Measurements from ENCODE around the gene EPAS1.

The EPAS1 gene

DNA sequence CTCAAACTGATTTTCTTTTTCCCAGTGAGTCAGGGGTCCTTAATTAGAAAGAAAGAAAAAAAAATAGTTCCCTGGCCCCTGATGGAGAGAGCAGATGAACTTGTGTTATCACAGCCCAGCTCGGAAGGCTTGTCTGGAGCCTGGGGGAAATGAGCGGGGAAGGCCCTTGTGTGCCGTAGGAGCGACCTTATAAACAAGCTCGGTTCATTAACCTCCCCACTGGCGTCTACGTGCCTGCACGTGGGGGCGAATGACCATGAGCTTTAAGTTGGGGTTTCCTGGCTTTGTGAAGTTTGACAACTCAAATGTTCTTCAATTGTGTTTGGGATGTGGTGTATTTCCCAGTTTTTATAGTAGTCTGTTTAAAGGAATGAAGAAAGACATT is 69.5 kb downstream of the EPAS1 start:
- DNase-seq = no peak

GRCh38 chr2:46367286-46367685 is 70.1 kb downstream of the EPAS1 start:
- DNase-seq = no peak

DNA sequence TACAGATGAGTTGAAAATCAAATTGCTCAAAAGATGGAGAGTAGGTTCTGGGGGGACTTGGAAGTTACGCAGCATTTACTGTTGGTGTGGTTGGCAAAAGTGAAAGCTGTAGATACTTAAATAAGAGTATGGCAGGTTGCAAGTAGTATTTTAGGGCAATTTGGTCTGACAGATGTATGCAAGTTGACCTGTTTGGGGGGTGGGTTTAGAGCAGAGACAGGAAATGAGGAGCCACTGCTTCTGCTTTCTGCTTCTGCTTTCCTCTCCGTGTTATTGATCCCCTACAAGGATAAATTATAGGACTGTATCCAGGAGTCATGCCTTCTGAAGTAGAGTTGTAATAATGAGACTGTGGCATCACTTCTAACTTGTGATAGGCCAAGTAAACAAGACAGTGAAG is 71.2 kb downstream of the EPAS1 start:
- no peak for DNase-seq

DNA sequence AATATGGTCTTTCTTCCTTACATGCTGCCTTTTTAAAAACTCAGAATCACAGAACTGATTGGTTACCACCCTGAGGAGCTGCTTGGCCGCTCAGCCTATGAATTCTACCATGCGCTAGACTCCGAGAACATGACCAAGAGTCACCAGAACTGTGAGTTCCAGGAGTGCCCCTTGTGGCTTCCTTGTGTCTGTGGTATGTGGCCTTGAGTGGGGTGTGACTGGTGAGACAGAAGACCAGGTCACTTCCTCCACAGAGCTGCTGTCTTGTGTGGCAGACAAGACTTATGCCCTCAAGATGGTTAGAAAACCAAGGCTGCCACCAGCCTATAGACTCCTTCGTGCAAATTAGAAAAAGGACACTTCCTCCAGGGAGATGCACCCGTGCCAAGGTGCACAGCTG is 72.6 kb downstream of the EPAS1 start:
- DNase-seq = no peak

- no peak for DNase-seq
Observed at GRCh38 chr2:46371854-46372253, 74.6 kb downstream of the EPAS1 start.

GRCh38 chr2:46372475-46372874 is 75.3 kb downstream of the EPAS1 start:
- no peak for DNase-seq

- no peak for DNase-seq
Observed at GRCh38 chr2:46373238-46373637, 76.0 kb downstream of the EPAS1 start.

DNA sequence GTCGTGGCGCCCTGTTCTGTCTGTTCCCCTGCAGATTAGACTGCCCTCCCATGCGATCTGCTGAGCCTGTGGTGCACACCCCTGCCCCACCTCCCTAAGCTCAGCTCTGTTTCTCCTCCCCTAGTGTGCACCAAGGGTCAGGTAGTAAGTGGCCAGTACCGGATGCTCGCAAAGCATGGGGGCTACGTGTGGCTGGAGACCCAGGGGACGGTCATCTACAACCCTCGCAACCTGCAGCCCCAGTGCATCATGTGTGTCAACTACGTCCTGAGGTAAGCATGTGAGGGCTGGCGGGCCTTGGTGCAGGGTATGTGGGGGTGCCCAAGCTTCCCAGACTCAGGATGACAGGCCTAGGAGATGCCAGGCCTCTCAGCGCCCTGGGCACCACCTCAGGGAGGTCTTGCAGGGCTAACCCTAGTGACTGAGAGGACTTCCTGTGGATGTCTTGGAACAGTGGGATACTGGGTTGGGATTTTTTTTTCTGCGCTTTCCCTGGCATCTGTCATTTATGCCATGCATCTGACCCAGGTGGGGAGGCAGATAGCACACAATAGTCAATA is 78.4 kb downstream of the EPAS1 start:
- no peak for DNase-seq

DNA sequence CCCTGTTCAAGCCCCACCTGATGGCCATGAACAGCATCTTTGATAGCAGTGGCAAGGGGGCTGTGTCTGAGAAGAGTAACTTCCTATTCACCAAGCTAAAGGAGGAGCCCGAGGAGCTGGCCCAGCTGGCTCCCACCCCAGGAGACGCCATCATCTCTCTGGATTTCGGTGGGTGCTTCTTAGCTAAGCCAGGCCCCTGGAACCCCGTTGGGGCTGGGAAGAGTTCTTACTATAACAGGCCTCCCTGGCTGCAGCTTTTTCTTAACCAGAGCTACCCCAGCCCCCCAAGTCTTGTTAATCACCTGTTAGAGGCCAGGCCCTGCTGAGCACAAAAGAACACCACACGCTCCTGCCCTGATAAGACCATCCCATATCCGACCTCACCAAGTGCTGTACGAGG is 79.4 kb downstream of the EPAS1 start:
- no peak for DNase-seq

- DNase-seq = no peak
Observed at GRCh38 chr2:46377101-46377581, 79.9 kb downstream of the EPAS1 start.

- no peak for DNase-seq
Observed at GRCh38 chr2:46377666-46378560, 80.7 kb downstream of the EPAS1 start.

DNA sequence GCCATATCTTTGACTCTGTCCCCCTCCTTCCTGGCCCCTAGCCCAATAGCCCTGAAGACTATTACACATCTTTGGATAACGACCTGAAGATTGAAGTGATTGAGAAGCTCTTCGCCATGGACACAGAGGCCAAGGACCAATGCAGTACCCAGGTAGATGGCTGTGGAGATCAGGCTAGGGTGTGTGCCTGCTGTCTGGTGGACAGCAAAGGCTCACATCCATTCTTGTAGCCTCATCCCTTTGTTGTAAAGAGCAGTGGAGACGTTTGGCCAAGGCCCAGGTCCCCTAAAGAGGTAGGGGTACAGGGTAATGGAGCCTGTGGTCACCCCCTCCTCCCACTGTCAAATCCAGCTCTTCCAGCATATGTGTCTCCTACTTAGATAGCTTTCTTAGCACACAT is 81.4 kb downstream of the EPAS1 start:
- DNase-seq = no peak

DNA sequence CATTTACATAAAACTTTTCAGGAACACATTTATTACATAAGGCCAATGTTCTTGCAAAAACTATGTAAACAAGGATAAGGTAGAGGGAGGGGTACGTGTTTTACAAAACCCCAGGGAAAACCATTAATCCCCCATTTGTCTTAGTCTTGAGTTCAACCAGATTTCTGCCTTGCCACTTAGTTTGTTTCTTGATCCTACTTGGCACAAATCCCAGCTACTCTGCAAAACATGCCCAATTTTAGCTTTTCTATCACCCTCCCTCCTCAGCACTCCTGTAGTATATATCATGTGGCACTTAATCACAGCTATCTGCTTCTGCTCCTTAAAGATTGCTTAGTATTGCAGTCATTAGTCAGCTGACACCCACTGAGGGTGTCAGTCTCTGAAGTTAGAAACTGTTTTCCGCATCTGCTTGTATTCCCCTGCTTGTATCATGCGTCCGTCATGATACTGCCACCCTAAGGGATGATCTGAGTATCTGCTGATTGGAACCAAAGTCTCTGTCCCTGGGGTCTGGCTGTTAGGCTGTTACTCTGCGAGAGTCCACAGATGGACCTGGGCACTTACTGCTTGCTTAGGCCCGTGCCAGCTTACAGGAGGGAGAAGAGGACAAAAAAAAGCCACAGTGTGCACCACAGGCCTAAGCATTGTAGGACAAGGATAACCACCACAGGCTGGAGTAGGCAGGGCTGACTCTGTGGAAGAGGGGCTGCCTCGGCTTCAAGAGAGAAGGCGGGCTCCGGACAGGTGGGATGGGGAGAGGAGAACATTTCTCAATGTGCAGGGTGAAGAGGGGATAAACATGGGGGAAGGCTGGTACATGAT is 82.2 kb downstream of the EPAS1 start:
- DNase-seq = no peak

DNA sequence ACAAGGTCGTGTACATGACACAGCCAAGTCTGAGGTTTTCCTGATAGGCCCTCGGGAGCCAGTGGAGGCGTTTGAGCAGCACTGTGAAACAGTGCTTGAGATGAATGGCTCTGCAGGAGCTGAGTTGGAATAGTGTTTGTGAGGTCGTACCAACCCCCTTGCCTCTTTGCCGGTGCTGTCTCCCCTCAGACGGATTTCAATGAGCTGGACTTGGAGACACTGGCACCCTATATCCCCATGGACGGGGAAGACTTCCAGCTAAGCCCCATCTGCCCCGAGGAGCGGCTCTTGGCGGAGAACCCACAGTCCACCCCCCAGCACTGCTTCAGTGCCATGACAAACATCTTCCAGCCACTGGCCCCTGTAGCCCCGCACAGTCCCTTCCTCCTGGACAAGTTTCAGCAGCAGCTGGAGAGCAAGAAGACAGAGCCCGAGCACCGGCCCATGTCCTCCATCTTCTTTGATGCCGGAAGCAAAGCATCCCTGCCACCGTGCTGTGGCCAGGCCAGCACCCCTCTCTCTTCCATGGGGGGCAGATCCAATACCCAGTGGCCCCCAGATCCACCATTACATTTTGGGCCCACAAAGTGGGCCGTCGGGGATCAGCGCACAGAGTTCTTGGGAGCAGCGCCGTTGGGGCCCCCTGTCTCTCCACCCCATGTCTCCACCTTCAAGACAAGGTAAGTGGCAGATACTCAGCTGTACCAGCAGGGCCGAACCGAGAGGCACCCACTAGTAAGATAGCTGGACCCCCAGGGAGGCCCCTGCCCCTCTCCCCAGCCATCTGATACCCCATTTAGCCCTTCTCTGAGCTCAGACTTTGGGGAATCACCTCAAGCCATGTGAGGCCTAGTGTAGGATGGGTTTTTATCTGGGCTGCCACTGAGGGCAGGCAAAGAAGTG is 83.1 kb downstream of the EPAS1 start:
- no peak for DNase-seq

- no peak for DNase-seq
Observed at GRCh38 chr2:46381263-46381849, 84.1 kb downstream of the EPAS1 start.

DNA sequence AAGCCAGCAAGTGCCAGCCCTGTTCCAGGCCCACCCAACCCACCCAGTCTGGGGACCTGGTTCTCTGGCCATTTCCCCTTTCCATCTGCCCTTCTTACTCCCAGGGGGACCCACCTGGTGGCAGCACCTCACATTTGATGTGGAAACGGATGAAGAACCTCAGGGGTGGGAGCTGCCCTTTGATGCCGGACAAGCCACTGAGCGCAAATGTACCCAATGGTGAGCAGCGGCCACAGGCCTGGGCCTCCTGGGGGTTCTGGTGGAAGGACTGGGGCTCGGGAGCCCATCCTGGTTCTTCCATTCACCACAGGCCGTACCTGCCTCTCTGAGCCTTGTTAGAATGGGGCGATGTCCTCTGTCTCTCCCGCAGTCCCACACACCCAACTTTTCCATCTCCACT is 84.7 kb downstream of the EPAS1 start:
- DNase-seq = no peak

DNA sequence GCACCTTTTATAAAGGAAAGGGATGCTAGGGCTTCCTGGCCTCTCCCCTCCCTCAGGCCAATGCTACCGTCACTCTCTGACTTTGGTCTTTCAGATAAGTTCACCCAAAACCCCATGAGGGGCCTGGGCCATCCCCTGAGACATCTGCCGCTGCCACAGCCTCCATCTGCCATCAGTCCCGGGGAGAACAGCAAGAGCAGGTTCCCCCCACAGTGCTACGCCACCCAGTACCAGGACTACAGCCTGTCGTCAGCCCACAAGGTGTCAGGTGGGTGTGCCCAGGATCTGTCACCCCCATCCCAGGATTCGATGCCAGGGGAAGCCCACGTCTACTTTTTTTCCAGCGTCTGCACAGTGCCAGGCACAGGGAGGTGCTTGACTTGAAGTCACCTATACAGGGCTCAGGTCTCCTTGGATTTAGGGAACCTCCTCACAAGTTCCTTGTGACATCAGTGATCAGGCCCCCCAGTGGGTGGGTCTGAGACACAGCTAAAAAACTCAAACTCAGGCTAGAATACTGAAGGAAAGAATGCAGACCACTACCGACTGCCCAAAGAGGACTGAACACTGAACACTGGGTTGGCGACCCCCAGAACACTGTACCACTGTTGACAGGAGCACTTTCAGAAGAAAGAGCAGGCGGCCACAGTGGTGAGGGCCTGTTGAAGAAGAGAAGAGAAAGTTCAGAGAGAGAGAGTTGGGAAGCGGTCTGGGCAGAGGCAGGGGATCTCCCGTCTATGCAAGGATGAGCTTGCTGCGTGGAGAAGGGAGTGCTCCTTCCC is 85.3 kb downstream of the EPAS1 start:
- no peak for DNase-seq

- DNase-seq = no peak
Observed at GRCh38 chr2:46383113-46383395, 85.8 kb downstream of the EPAS1 start.

GRCh38 chr2:46383784-46384456 is 86.7 kb downstream of the EPAS1 start:
- no peak for DNase-seq

GRCh38 chr2:46384457-46384815 is 87.2 kb downstream of the EPAS1 start:
- peak in 1 of 2 experiments; percentile 5 for DNase-seq
